Motor neuron (in vitro differentiated cells): Measurements from ENCODE around the gene ZNF791. TPM values are rescaled to one million over a fixed set of nuclear protein-coding genes. Genes with fewer than 3 reads are reported as not detected.
"Not testable (repeated sequence)": the region's sequence is repeated elsewhere in the genome, so short reads cannot be mapped to it uniquely, and the experiment has no call there.

Experiments
- ATAC-seq, 8 experiments: fragments of 200-7000 bp; cut with Tn5 transposase; replicated peaks in 6 of 8; 2 replicates each; pipeline ENCODE4 v1.8.0; 2021; ENCODE audit warnings: mild to moderate bottlenecking in 8 of 8, moderate library complexity in 8 of 8
- H3K27ac ChIP-seq, 2 donors: fragments of 250-450 bp; sonication (Bioruptor Pico); 2 replicates each; pipeline ENCODE4 v1.9.0; 2021; ENCODE audit warnings: antibody characterized with exemption in 2 of 2, mild to moderate bottlenecking in 2 of 2, moderate library complexity in 1 of 2
- H3K4me1 ChIP-seq, 2 donors: fragments of 250-450 bp; sonication (Bioruptor Pico); replicated peaks in 1 of 2; 2 replicates each; pipeline ENCODE4 v1.6.1; 2021; ENCODE audit warnings: antibody characterized with exemption in 2 of 2, mild to moderate bottlenecking in 2 of 2, moderate library complexity in 1 of 2
- H3K4me3 ChIP-seq, 5 donors: fragments of 250-450 bp; sonication (Bioruptor Pico); 2 replicates each; pipeline ENCODE4 v1.9.0; 2021; ENCODE audit warnings: antibody characterized with exemption in 5 of 5, mild to moderate bottlenecking in 5 of 5, moderate library complexity in 4 of 5
- WGBS, 10 experiments: fragments of 450-650 bp; shearing (Covaris generic); methylation state at CpG; one replicate each; pipeline ENCODE4 v1.0.0; 2022; 5-methylcytosine and 5-hydroxymethylcytosine counted together
- in situ Hi-C, 9 experiments: fragments of 400-800 bp; cut with MboI; loops; one replicate each; pipeline ENCODE4 v1.15.0; 2021; ENCODE audit warnings: low sequenced_read_pairs in 9 of 9, low pct_unique_long_range_greater_than_20kb in 2 of 9; ENCODE audit not compliant: unreplicated experiment in 9 of 9
- total RNA-seq, 8 experiments: library from RNA; unstranded; fragments of 300-600 nt; gene quantifications; 2 replicates each; pipeline versions ENCODE4 v1.2.3 to v1.2.4, GENCODE V29; 2022

The ZNF791 gene
- total RNA-seq, result 10 to 100 TPM; 12.1 to 26.4 (median 17.6) TPM

GRCh38 chr19:12610540-12611360, at the start of gene ZNF791, which contains the start of gene ZNF490:
TSS of gene ZNF791 (plus strand) at chr19:12610920. CDS start at chr19:12611080, 160 bp downstream.
TSS of gene ZNF490 (minus strand) at chr19:12610813. CDS start at chr19:12610680, 133 bp downstream.
- H3K27ac ChIP-seq, result peak within 1 kb of the TSS; percentile 92 to 95
- ATAC-seq, result peak; percentile 91 to 98 (median 96)
- in situ Hi-C loops, result no loop called here
- H3K4me1 ChIP-seq, result peaks cover 4 to 8% of the 10 kb centered on the region in 2 donors
- peak within 1 kb of the TSS; percentile 68 to 92 (median 88) for H3K4me3 ChIP-seq
- 0 to 4% (median 0%) methylated on average over 1 to 10 of the region's 61 CpGs; no CpG with 5 or more reads in 4 of the 10 experiments for WGBS, 10 experiments

DNA sequence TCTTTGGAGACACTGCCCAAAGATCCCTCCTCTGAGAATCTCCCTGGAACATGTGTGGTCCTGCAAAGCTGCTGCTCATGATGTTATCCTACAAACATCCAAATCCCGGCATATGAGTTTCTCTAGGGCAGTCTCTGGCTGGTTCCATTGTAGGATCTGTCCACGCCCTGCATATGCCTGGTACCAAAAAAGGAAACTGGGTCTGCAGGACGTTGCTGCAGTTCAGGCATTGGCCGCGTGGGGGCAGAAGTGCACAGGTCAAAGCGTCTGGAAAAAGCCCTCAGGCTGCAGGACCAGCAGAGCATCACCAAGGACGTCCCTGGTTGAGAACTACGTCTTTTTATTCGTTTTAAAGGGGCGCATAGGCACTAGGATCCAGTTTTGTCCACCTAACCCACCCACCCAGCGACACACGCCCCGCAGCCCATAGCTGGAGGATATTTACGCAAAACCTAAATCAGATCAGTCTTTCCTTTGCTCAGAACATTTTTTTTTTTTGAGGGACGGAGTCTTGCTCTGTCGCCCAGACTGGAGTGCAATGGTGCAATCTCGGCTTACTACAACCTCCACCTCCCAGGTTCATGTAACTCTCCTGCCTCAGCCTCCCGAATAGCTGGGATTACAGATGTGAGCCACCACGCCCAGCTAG, 46.6 kb upstream of the ZNF791 start:
- no peak overlapping the region for H3K27ac ChIP-seq
- ATAC-seq, result peak; percentile 58 to 99 (median 74)
- H3K4me3 ChIP-seq, result no peak overlapping the region
- 1 to 67% (median 10%) methylated on average over 3 to 10 of the region's 19 CpGs; no CpG with 5 or more reads in 3 of the 10 experiments for WGBS, 10 experiments
- in situ Hi-C loops, result no loop called here
- H3K4me1 ChIP-seq, result no peaks in the 10 kb centered on the region

GRCh38 chr19:12566380-12566779, 44.3 kb upstream of the ZNF791 start:
- in situ Hi-C loops, H3K4me3 ChIP-seq, H3K4me1 ChIP-seq, ATAC-seq, H3K27ac ChIP-seq: not testable (repeated sequence)
- no CpG with 5 or more reads among the region's 5 CpGs for WGBS, 10 experiments

DNA sequence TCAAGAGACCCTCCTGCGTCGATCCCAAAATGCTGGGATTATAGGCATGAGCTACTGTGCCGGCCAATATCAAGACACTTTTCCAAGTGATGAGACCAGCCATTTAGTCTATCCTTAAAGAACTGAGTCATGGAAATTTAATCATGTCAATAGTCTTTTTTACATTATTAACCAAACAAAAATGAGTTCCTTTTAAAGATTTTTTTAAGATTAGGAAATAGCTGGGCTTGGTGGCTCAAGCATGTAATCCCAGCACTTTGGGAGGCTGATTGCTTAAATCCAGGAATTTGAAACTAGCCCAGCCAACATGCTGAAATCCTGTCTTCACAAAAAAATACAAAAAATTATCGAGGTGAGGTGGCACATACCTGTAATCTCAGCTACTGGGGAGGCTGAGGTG, 42.8 kb upstream of the ZNF791 start:
- H3K4me3 ChIP-seq, result no peak overlapping the region
- no peak for ATAC-seq
- WGBS, 10 experiments, result 67 to 100% (median 83%) methylated on average over 1 to 4 of the region's 4 CpGs; no CpG with 5 or more reads in 1 of the 10 experiments
- in situ Hi-C loops, result no loop called here
- no peak overlapping the region for H3K27ac ChIP-seq
- no peaks in the 10 kb centered on the region for H3K4me1 ChIP-seq

- in situ Hi-C loops, result no loop called here
- Histone ChIP-seq H3K4me1 (no peaks in the 10 kb centered on the region), H3K4me3 (no peak overlapping the region), H3K27ac (no peak overlapping the region)
- 6 to 96% (median 80%) methylated on average over 1 to 5 of the region's 7 CpGs; no CpG with 5 or more reads in 3 of the 10 experiments for whole genome bisulfite sequencing, 10 experiments
- no peak for ATAC-seq
Measured at GRCh38 chr19:12574036-12574435, 36.7 kb upstream of the ZNF791 start.

- Histone ChIP-seq H3K4me3 (no peak overlapping the region), H3K4me1 (no peaks in the 10 kb centered on the region), H3K27ac (no peak overlapping the region)
- no peak for ATAC-seq
- WGBS, 10 experiments, result 60 to 98% (median 80%) methylated on average over 1 to 8 of the region's 10 CpGs; no CpG with 5 or more reads in 5 of the 10 experiments
- in situ Hi-C loops, result no loop called here
Measured at GRCh38 chr19:12578641-12579040, 32.1 kb upstream of the ZNF791 start.

- Histone ChIP-seq H3K4me1 (no peaks in the 10 kb centered on the region), H3K27ac (no peak overlapping the region), H3K4me3 (no peak overlapping the region)
- in situ Hi-C loops, result no loop called here
- no peak for ATAC-seq
- 80 to 98% (median 93%) methylated on average over 2 to 11 of the region's 11 CpGs for WGBS, 10 experiments
Measured at GRCh38 chr19:12580180-12580694, 30.5 kb upstream of the ZNF791 start.

- H3K4me1 ChIP-seq, result no peaks in the 10 kb centered on the region
- no peak overlapping the region for H3K27ac ChIP-seq
- no peak for ATAC-seq
- WGBS, 10 experiments, result 66 to 100% (median 92%) methylated on average over 1 to 7 of the region's 9 CpGs
- in situ Hi-C loops, result no loop called here
- H3K4me3 ChIP-seq, result no peak overlapping the region
Measured at GRCh38 chr19:12581100-12581499, 29.6 kb upstream of the ZNF791 start.

DNA sequence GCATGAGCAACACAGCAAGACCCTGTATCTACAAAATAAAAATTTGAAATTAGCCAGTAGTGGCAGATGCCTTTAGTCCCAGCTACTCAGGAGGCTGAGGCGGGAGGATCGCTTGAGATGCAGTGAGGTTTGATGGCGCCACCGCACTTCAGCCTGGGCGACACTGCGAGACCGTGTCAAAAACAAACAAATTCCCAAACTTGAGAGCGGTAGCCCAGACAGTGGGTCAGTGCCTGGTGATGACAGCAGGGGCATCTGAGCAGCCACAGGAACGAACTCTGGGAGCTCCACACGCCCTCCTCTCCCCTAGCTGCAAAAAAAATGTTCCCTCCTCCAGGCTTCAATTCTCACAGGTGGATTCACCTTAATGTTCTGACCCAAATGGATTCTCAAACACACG, 14.2 kb upstream of the ZNF791 start:
- Histone ChIP-seq H3K27ac (no peak overlapping the region), H3K4me1 (no peaks in the 10 kb centered on the region), H3K4me3 (no peak overlapping the region)
- ATAC-seq, result no peak
- in situ Hi-C loops, result no loop called here
- 83 to 100% (median 95%) methylated on average over 1 to 10 of the region's 11 CpGs; no CpG with 5 or more reads in 4 of the 10 experiments for WGBS, 10 experiments

DNA sequence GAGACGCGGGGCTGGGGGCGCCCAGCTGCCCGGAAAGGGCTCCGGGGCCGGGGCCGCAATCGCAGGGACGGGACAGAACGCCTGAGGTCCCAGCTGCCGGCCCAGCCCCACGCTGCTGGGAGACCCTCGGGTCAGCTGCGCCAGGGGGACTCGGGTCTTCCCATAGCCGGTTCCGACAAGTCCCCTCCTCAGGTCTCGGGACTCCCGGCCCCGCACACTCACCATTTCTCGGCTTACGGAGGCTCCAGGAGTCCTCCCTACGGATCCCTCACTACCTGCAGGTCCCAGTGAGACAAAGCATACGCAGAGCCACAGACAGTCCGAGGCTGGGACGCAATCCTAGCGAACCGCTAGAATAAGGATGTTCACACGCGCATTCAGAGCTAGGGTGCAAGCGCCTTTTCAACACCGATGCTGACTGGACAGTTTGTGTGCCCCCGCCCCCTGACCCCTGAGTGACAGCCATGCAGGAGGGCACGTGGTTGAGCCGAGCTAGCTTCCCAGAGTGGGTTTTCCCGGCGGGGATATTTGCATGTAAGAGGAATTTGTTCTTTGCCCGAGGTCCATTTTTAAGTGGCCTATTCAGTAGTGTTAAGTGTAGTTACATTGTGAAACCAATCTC, 13.7 kb upstream of the ZNF791 start:
- Histone ChIP-seq H3K4me1 (no peaks in the 10 kb centered on the region), H3K4me3 (no peak overlapping the region), H3K27ac (no peak overlapping the region)
- ATAC-seq, result no peak
- WGBS, 10 experiments, result 55 to 100% (median 75%) methylated on average over 1 to 14 of the region's 38 CpGs; no CpG with 5 or more reads in 2 of the 10 experiments
- in situ Hi-C loops, result no loop called here

DNA sequence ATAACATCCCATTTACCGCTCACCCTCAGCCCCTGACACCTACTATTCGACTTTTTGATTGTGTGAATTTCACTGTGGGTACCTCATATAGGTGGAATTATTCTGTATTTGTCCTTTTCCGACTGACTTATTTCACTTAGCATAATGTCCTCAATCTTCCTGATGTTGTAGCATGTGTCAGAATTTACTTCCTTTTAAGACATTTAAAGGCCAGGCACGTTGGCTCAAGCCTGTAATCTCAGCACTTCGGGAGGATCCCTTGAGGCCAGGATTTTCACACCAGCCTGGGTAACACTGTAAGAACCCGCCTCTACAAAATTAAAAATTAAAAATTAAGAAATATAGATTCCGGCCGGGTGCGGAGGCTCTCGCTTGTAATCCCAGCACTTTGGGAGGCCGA, 13.1 kb upstream of the ZNF791 start:
- no peaks in the 10 kb centered on the region for H3K4me1 ChIP-seq
- no peak for ATAC-seq
- 77 to 93% (median 86%) methylated on average over 4 to 11 of the region's 11 CpGs; no CpG with 5 or more reads in 2 of the 10 experiments for WGBS, 10 experiments
- H3K27ac ChIP-seq, result no peak overlapping the region
- in situ Hi-C loops, result no loop called here
- no peak overlapping the region for H3K4me3 ChIP-seq

GRCh38 chr19:12603714-12604113, 7.0 kb upstream of the ZNF791 start:
- ATAC-seq, result peak in 3 of 8 experiments; percentile 53 to 94 (median 91)
- in situ Hi-C loops, result no loop called here
- no peak overlapping the region for H3K27ac ChIP-seq
- H3K4me1 ChIP-seq, result no peaks in the 10 kb centered on the region
- no peak overlapping the region for H3K4me3 ChIP-seq
- WGBS, 10 experiments, result 80 to 100% (median 92%) methylated on average over 1 of the region's 1 CpG; no CpG with 5 or more reads in 4 of the 10 experiments

- in situ Hi-C loops, result no loop called here
- Histone ChIP-seq H3K27ac (no peak overlapping the region), H3K4me1 (peaks cover 4 to 8% of the 10 kb centered on the region in 2 donors), H3K4me3 (no peak overlapping the region)
- WGBS, 10 experiments, result 100% methylated on average over 1 of the region's 1 CpG; no CpG with 5 or more reads in 9 of the 10 experiments
- no peak for ATAC-seq
Measured at GRCh38 chr19:12606796-12607195, 3.9 kb upstream of the ZNF791 start.
